Choroid plexus epithelial cell (primary cell): Measurements from ENCODE around the gene SYP.

Source experiments
- DNase-seq: peaks from one replicate; pipeline ENCODE4 v3.0.0-alpha.2; 2010; ENCODE audit warnings: low read depth
- H3K4me3 ChIP-seq: 2 replicates; pipeline ENCODE4 v1.5.1; 2011; ENCODE audit warnings: low read depth, mild to moderate bottlenecking, control low read depth, low read length, moderate library complexity
- TF ChIP-seq, protein P1 (sequence below): conservative IDR thresholded peaks from 2 replicates; pipeline ENCODE4 v1.5.1; 2011; ENCODE audit warnings: low read depth, mild to moderate bottlenecking, control low read depth, inconsistent platforms, low read length, moderate library complexity

The SYP gene

DNA sequence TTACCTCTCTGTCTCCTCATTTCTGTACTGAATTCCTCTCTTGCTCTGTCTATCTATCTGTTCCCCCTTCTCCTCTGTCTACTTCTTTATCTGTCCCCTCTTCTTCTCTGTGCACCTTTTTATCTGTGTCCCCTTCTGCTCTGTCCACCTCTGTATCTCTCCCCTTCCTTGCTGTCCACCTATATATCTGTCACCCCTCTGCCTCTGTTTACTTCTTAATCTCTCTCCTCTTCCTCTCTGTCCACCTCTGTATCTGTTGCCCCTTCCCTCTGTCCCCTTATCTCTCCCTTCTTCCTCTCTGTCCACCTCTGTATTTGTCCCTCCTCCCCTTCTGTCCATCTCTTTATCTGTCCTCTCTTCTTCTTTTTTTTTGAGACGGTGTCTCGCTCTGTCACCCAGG lies 44.2 kb upstream of the SYP start:
- TF ChIP-seq, protein P1, sequence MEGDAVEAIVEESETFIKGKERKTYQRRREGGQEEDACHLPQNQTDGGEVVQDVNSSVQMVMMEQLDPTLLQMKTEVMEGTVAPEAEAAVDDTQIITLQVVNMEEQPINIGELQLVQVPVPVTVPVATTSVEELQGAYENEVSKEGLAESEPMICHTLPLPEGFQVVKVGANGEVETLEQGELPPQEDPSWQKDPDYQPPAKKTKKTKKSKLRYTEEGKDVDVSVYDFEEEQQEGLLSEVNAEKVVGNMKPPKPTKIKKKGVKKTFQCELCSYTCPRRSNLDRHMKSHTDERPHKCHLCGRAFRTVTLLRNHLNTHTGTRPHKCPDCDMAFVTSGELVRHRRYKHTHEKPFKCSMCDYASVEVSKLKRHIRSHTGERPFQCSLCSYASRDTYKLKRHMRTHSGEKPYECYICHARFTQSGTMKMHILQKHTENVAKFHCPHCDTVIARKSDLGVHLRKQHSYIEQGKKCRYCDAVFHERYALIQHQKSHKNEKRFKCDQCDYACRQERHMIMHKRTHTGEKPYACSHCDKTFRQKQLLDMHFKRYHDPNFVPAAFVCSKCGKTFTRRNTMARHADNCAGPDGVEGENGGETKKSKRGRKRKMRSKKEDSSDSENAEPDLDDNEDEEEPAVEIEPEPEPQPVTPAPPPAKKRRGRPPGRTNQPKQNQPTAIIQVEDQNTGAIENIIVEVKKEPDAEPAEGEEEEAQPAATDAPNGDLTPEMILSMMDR, result no peak
- H3K4me3 ChIP-seq, result no peak overlapping the region
- no peak for DNase-seq

DNA sequence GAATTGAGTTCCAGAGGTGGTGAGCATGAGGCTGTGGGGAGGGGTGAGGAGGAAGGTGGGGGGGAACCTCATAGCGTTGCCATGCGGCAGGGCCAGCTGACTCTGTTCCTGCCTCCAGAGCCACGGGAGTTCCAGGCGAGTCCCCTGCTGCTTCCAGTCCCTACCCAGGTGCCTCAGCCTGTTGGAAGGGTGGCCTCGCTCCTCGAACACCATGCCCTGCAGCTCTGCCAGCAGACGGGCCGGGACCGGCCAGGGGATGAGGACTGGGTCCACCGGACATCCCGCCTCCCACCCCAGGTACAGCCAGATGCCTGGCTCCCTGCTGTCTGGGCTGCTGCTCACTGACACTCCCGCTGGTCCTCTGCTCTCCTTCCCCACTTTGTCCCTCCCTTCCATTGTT lies 43.2 kb upstream of the SYP start:
- no peak for DNase-seq
- TF ChIP-seq, protein P1, result no peak
- H3K4me3 ChIP-seq, result no peak overlapping the region

DNA sequence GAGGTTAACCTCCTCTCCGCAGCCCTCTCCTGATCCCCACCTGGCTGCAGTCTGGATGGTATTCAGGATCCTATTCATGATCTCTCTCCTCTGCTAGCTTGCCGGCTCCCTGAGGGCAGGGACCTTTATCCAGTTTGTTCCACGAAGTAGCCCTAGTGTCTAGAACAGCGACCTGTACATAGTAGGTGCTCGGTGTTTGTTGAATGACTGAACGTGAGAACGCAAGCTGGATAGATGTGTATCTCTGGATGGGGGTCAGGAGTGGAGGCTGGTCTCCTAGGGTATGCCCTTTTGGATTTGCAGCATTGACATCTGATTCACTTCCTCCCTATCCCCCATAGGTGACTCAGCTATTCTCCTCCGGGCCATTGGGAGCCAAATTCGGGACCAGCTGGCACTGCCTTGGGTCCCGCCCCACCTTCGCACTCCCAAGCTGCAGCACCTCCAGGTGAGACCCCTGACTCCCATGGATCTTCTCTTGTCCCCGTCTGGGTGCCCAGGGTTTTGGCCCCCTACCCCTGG lies 42.6 kb upstream of the SYP start:
- TF ChIP-seq, protein P1, result no peak
- no peak overlapping the region for H3K4me3 ChIP-seq
- DNase-seq, result no peak

DNA sequence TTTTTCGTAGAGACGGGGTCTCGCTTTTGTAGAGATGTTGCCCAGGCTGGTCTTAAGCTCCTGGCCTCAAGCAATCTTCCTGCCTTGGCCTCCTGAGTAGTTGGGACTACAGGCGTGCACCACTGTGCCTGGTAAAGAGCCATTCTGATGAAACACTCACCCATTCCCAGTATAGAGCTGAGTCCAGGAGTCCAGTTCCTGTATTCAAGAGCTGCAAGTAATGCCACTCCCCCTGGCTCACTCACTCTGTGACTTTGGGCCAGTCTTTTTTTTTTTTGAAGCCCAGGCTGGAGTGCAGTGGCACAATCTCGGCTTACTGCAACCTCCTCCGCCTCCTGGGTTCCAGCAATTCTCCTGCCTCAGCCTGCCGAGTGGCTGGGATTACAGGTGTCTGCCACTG lies 38.7 kb upstream of the SYP start:
- TF ChIP-seq, protein P1, result no peak
- DNase-seq, result no peak
- no peak overlapping the region for H3K4me3 ChIP-seq

DNA sequence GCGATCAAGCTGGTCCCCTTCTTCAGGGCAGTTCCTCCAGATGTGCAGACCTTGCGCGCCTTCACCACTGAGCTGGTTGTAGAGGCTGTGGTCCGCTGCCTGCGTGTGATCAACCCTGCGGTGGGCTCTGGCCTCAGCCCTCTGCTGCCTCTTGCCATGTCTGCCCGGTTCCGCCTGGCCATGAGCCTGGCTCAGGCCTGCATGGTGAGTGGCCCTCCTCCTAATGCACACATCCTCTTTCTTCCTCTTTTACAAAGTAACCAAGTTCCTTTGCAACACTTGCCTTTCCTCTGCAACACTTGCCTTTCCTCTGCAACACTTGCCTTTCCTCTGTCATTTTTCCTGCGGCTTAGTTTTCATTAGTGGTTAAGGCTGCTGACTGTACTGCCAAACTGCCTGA lies 37.1 kb upstream of the SYP start:
- TF ChIP-seq, protein P1, result no peak
- H3K4me3 ChIP-seq, result no peak overlapping the region

DNA sequence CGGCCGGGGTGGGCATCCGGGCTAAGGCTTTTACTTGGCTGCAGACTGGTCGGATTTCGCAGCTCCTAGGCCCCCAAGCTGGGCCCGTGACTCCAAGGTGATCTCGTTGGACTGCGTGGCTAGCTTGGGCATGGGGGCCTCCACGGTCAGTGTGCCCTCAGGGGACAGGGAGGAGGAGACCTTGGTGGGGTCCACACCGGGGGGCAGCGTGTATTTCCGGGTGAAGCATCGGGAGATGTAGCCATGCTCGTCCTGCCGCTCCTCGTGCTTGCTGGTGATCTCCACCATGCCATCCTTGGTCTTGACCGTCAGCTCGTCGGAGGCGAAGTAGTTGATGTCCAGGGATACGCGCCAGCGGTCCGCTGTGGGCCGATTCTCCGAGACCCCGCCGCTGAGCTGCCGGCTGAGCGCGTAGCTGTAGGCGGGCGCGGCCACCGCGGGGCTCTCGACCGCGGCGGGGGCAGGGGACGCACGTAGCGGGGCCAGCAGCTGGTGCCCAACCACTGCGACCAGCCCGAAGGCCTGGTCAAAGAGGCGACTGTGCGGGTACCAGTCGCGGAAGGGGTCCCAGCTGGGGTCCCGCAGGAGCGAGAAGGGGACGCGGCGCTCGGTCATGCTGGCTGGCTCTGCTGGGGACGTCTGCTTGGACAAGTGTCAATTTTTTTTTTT lies 34.0 kb upstream of the SYP start:
- no peak for DNase-seq
- peak overlapping the region; percentile 20 for H3K4me3 ChIP-seq
- TF ChIP-seq, protein P1, result no peak

More for the DNA sequence above, 37.1 kb upstream of the SYP start:
- DNase-seq, result no peak

DNA sequence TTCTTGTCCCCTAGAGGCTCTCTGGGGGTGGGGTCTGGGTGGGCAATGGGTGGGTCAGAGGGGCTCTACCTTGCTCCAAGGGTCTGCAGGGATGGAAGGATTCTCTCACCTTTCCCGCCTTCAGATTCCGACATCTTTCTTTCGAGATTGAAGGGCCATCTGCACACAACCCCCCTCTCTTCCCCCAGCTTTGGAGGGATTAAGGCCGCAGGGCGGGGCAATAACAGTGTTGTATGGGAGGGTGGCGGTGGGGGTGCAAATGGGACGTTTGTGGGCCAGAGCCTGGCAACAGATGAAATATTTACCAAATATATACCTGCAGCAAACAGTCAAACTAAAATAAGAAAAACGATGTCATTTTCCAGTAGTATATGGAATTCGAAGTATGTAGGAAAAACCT lies 33.2 kb upstream of the SYP start, which contains the start of gene CACNA1F:
CACNA1F (minus strand) TSS at position 165 of the 400 bp plus-strand sequence; CDS start at position 134, 31 bp downstream.
- peak within 1 kb of the TSS; percentile 20 for H3K4me3 ChIP-seq
- no peak for DNase-seq
- TF ChIP-seq, protein P1, result no peak
